GM20431 (cell line): ENCODE results near the gene VMP1.

ENCODE experiments used
- in situ Hi-C: fragments of 300-500 bp; cut with MseI, MboI; formaldehyde crosslinking; loops from one replicate; pipeline ENCODE4 v1.15.0; 2020; ENCODE audit warnings: low sequenced_read_pairs; ENCODE audit not compliant: unreplicated experiment

VMP1 gene

DNA sequence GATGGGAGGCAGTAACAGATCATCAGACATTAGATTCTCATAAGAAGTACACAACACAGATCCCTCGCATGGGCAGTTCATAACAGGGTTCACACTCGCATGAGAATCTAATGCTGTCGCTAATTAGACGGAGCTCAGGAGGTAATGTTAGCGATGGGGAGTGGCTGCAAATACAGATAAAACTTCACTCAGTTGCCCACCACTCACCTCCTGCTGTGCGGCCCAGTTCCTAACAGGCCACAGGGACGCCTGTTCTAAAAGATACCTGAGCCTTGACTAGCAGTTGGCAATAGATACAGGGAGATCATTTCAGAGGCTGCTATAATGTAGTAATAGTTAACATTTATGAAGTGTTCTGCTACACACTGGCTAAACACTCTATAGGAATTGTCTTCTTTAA, 5.2 kb upstream of the VMP1 start:
- in situ Hi-C loops, result no loop called here

DNA sequence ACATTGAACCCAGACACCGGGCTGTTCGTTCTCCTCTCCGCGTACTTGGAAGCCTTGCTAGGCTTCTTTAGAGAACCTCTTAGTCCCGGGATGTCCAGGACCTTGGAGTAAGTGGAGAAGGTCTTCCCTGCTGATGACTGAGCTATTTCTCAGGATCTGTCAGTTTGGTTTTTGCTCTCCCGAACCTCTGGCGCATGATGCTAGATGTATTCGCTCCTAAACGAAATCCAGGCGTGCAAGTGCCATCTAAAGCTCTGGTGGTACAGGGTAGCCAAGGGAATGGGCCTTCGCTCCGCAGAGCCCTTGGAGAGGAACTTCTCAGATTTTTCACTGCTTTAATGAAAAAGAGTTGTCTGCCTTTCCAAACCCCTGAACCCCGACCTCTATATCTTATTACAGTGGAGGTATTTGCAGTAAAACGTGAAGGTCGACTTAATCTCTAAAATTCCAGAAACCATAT, 547 bp downstream of the VMP1 start:
- in situ Hi-C loops, result no loop called here

- in situ Hi-C loops, result no loop called here
Observed at GRCh38 chr17:59711936-59712335, 4.5 kb downstream of the VMP1 start.

DNA sequence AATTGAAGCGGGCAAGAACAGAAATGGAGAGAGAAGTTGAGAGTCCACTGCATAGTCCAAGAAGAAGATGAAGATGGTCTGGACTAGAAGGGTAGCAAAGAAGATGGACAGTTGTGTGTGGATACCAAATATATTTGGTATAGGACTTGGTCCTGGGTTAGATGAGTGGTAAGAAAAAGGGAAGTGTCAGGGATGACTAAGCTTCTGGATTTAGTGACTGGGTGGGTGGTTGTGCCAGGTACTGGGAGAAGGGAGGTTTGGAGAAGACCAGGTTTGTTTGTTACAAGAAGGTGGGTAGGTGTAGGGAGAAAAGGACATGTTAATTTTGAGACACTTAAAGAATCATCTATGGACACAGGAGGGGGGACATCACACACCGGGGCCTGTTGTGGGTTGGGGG, 5.4 kb downstream of the VMP1 start:
- in situ Hi-C loops, result no loop called here

DNA sequence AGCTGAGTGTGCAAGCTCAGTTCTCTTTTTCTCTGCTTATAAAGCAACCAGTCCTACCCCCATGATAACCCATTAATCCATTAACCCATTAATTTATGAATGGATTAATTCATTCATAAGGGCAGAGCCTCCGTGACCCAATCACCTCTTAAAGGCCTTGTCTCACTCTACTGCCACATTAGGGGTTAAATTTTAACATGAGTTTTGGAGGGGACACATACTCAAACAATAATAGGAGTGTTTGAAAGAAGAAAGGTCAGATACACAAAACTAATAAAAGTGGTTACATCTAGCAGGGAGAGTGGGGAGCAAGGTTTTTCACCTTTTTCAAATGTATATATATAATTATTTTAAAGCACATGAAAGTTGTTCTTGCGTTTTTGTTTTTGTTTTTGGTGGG, 6.8 kb downstream of the VMP1 start:
- in situ Hi-C loops, result no loop called here

GRCh38 chr17:59716427-59716826, 9.0 kb downstream of the VMP1 start:
- in situ Hi-C loops, result no loop called here

DNA sequence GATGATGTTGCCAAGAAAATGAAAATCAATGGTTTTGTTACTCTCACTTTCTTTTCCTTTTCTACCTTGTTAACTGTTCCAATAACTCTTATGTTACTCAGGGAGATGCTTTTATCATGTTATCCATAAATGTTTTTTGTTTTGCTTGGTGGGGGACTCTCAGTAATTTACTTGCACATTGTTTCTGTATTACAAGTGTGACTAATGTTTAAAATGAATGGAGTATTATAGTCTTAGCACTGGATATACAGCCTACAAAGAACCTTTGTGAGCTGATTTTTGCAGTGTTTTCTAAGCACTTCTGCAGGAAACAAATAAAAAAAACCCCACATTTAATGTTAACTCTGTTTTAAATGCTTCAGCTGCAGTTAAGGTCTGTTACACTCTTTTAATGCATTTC, 12.1 kb downstream of the VMP1 start:
- in situ Hi-C loops, result no loop called here

DNA sequence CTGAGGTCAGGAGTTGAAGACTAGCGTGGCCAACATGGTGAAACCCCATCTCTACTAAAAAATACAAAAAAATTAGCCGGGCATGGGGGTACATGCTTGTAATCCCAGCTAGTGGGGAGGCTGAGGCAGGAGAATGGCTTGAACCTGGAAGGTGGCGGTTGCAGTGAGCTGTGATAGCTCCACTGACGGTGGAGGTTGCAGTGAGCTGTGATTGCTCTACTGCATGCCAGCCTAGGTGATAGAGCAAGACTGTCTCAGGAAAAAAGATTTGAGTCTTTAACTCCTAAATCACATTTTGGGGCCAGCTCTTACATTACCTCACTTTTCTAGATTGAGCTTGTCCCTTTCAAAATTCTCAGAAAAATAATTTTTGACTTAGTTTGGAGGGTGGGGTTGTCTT, 15.2 kb downstream of the VMP1 start:
- in situ Hi-C loops, result no loop called here

DNA sequence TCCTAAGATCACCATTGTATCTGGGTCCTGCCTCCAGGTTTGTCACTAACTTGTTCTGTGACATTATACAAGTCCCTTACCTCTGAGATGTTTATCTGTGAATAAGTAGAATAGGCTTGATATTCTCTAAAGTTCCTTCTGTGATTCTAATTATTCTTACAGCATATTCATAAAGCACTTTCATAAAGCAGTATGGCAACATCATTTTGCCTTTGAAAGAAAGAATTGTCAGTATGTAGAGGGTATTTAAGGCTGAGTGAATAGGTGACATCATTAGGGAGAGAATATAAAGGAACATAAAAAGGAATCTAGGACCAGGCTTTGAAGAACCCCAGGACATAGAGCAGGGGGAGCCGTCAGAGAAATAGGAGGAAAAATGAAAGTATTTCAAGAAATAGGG, 15.6 kb downstream of the VMP1 start:
- in situ Hi-C loops, result no loop called here

DNA sequence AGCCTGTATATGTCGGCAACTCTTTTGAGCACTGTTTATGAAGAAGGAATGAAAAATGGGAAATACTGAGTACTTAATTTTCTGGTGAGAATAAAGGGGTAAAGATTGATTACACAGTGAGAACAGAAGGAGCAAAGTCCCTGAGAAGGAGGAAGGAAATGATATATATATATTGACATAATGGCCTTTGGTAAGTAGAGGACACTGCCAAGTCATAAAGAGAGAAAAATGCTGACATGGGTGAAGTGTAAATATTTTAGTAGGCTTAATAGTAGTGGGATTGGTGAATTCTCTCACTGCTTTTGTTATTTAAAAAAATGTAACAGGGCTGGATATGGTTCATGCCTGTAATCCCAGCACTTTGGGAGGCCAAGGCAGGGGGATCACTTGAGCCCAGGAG, 16.2 kb downstream of the VMP1 start:
- in situ Hi-C loops, result no loop called here

DNA sequence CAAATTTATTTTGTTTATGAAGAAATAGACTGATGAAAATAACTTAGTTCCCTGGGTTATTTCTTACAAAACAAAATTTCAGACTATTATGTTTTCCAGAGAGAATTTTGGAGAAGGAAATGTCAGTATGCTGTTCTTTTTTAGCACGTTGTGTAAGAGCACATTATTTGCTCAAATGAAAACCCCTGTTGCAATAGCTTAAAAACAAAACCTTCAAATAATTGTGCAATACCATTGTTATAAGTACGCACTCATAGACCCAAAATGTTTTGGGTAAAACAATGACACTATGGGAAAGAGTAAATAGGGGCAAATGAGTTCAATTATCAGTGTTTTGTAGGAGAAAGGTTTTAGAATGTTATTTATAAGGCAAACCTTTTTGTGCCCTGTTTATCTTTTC, 18.2 kb downstream of the VMP1 start:
- in situ Hi-C loops, result loop anchor here (25.0 kb wide), 1 partner anchor 337 kb away; no protein-coding TSS in a partner anchor

DNA sequence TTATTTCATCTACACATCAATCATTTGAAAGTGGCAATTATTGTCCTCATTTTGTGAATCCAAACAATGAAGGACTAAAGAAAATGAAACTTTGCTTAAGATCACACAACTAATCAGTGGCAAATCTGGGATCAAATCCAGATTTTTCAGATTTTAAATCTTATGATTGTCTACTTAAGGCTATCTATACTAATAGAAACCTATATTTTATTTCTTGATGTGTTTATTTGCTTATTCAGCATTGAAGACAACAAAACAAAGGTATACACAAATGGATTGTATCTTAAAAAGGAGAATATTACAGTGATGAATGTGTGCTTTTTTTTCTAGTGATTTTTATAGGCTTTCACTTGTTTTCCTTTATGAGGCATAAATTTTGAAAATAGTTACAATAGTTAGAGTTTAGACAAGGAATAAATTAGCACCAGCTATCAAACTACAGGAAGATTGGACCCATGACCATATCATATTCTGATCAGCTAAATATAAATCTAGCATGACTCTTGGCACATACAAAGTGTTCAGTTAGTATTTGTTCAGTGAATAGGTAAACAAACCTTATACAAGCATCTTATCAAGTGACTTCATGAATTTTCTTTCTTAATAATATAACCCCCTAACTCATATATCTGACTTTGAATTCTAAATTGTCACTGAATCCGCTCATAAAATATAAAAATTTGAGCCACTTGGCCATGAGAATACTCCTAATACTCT, 20.5 kb downstream of the VMP1 start:
- in situ Hi-C loops, result loop anchor here (25.0 kb wide), 1 partner anchor 334 kb away; no protein-coding TSS in a partner anchor

DNA sequence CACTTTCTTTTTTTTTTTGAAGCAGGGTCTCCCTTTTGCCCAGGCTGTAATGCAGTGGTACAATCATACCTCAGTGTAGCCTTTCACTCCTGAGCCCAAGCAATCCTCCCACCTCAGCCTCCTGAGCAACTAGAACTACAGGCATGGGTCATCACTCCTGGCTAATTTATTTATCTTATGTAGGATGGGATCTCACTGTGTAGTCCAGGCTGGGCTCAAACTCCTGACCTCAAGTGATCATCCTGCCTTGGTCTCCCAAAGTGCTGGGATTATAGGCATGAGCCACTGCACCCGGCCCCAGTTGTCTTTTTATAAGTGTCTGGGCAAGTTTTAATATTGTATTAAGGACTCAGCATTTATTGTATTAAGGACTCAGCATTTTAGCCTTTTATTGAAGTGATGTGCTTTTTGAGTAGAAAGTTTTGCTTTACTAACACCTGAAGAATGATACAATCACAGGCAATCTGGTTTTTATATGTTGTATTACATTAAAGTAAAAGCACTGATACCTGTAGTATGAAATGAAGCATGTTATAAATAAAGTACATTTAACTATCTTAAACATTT, 22.9 kb downstream of the VMP1 start:
- in situ Hi-C loops, result loop anchor here (10.0 to 25.0 kb wide), 2 partner anchors 134 to 332 kb away; no protein-coding TSS in a partner anchor

- in situ Hi-C loops, result loop anchor here (10.0 to 25.0 kb wide), 2 partner anchors 131 to 329 kb away; no protein-coding TSS in a partner anchor
Observed at GRCh38 chr17:59733697-59734096, 26.2 kb downstream of the VMP1 start.

- in situ Hi-C loops, result loop anchor here (10.0 to 25.0 kb wide), 2 partner anchors 131 to 328 kb away; no protein-coding TSS in a partner anchor
Observed at GRCh38 chr17:59734226-59734625, 26.8 kb downstream of the VMP1 start.

GRCh38 chr17:59737324-59737723, 29.9 kb downstream of the VMP1 start:
- in situ Hi-C loops, result loop anchor here (10.0 to 25.0 kb wide), 2 partner anchors 127 to 325 kb away; no protein-coding TSS in a partner anchor

DNA sequence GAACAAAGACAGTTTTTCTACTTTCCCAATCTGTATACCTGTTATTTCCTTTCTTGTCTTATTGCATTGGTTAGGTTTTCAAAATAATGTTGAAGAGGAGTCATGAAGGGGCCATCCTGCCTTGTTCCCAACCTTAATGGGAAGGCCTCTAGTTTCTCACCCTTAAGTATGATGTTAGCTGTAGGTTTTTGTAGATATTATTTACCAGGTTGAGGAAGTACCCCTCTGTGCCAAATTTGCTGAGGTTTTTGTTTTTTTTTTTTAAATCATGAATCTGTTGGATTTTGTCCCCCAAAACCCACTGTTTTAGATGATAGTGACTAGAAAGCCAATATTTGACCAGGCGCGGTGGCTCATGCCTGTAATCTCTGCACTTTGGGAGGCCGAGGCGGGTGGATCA, 36.4 kb downstream of the VMP1 start:
- in situ Hi-C loops, result loop anchor here (25.0 kb wide), 1 partner anchor 318 kb away; no protein-coding TSS in a partner anchor

DNA sequence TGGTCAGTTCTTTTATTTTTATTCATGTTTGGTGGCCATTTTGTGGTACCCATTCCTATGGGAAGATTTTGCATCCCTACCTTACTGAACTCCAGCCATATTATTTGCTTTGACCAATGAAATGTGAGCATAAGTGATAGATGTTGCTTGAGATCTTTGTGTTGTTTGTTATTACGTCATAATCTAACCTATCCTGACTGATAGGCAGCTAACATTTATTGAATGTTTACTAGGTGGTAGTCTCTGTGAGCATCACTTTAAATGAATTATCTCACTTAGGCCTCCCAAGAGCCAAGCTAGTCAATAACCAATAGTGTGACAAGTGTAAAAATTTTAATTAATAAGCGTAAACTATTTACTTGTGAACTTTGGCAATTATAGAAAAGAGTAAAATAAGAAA, 37.6 kb downstream of the VMP1 start:
- in situ Hi-C loops, result loop anchor here (25.0 kb wide), 1 partner anchor 317 kb away; no protein-coding TSS in a partner anchor

- in situ Hi-C loops, result loop anchor here (25.0 kb wide), 1 partner anchor 315 kb away; no protein-coding TSS in a partner anchor
Observed at GRCh38 chr17:59746849-59747445, 39.5 kb downstream of the VMP1 start.

- in situ Hi-C loops, result loop anchor here (25.0 kb wide), 1 partner anchor 314 kb away; no protein-coding TSS in a partner anchor
Observed at GRCh38 chr17:59748591-59748990, 41.1 kb downstream of the VMP1 start.

- in situ Hi-C loops, result no loop called here
Observed at GRCh38 chr17:59751955-59752413, 44.5 kb downstream of the VMP1 start.
